Umbilical cord (tissue), 2 donors: ENCODE data around the gene ZFYVE16. TPM values are rescaled to one million over a fixed set of nuclear protein-coding genes. Genes with fewer than 3 reads are reported as not detected.
A peak's percentile ranks its signal among the peaks of the same experiment; 100 is the strongest.
"Not testable (repeated sequence)": the region's sequence is repeated elsewhere in the genome, so short reads cannot be mapped to it uniquely, and the experiment has no call there.

Experiments
- DNase-seq: peaks from one replicate; pipeline ENCODE4 v3.0.0-alpha.2; 2015; ENCODE audit warnings: low spot score
- total RNA-seq: library from RNA; depleted of rRNA; stranded (reverse); fragments of >200 nt; gene quantifications from one replicate; pipeline ENCODE4 v1.2.3, GENCODE V29; 2014; ENCODE audit warnings: low replicate concordance; ENCODE audit not compliant: insufficient read depth

ZFYVE16 gene
- total RNA-seq, 1 donor from 2014 or later: 51.0 TPM

GRCh38 chr5:80487444-80487828 is 79.6 kb downstream of the ZFYVE16 start:
- DNase-seq: no peak

DNA sequence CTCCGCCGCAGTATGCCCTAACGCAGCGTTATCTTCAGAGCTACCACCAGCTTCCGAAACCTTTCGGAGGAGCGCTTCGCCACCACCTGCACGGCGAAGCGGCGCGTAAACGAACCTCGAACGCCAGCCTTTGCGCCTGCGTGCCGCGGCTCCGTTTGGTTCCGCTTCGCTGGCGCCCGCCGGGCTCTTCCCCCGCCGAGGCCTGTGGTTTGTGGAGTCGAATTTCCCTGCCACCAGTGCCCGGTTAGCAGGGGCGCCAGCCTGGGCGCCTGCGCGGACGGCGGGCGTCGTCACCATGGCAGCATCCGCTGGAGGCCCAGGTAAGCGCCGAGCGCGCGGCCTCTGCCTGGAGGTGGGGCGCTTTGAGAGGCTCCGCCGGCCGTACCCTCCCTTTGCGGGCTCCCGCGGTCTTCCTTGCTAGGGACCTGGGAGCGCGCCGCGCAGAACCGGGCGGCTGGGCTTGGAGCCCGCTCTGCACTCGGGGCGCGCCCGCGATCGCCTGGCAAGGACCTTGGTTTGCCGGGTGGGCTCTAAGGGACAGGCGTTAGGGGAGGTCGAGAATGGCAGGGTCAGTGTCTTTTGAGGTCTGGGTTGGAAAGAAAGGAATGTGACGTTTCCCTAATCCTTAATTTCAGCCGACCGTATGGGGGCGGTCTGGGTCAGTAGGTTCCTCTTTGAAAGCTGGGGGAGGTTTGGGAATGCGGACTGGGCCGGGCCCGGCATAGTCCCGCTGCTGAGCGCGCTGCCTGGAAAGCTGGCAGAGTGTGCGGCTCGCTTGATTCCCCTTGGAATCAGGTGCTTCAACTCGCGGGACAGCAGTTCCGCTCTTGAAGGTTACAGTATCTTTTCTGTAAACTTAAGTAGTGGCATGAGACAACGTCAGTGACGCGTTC is 80.2 kb downstream of the ZFYVE16 start, which contains the start of gene FAM151B:
Gene FAM151B, plus strand, starts transcription at position 272 of the 893 bp plus-strand sequence. Its CDS starts 24 bp downstream, at position 296.
- peak; percentile 94 for DNase-seq

DNA sequence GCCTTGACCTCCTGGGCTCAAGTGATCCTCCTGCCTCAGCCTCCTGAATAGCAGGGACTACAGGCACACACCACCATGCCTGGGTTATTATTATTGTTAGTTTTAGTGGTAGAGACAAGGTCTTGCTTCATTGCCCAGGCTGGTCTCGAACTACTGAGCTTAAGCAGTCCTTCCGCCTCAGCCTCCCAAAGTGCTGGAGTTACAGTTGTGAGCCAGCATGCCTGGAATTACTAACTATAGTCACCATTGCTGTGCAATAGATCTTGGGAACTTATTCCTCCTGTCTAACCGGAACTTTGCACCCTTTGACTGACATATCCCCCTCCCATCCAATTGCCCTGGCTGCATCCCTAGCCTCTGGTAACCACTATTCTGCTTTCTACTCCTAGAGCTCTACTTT is 83.4 kb downstream of the ZFYVE16 start:
- DNase-seq: no peak

DNA sequence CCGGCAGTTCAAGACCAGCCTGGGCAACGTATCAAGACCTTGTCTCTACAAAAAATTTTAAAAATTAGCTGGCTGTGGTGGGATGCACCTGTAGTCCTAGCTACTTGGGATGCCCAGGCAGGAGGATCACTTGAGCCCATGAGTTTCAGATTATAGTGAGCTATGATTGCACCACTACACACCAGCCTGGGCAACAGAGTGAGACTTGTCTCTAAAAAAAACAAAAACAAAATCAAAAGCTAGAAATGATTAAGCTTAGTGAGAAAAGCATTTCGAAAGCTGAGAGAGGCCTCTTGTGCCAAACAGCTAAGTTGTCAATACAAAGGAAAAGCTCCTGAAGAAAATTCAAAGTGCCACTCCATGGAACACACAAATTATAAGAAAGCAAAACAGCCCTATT is 84.9 kb downstream of the ZFYVE16 start:
- no peak for DNase-seq

GRCh38 chr5:80493443-80493842 is 85.6 kb downstream of the ZFYVE16 start:
- not testable (repeated sequence) for DNase-seq

DNA sequence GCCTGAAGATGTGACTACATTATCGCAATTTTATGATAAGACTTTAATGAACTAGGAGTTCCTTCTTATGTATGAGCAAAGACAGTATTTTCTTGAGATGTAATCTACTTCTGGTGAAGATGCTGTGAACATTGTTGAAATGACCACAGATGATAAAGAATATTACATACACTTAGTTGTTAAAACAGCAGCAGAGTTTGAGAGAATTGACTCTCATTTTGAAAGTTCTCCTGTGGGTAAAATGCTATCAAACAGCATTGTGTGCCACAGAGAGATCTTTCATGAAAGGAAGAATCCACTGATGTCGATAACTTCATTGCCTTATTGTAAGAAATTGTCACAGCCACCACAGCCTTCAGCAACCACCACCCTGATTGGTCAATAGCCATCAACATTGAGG is 88.0 kb downstream of the ZFYVE16 start:
- no peak for DNase-seq

DNA sequence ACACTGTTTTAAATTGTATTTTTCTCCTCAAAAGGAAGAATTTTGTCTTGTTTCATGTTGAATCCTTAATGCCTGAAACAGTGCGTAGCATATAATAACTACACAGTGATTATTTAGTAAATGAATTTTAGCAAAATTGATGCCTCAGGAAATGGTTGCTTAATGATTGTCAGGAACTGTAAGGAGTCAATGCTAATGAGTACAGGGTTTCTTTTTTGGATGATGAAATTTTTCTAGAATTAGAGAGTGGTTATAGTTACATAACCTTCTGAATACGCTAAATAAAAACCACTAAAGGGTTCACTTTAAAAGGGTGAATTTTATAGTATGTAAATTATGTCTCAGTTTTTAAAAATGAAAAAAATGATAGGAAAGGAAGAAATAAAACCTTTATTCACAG is 94.9 kb downstream of the ZFYVE16 start:
- no peak for DNase-seq

- DNase-seq: no peak
These were observed 95.8 kb downstream of the ZFYVE16 start for GRCh38 chr5:80503641-80504040.

GRCh38 chr5:80504833-80505232 is 97.0 kb downstream of the ZFYVE16 start:
- DNase-seq: no peak

DNA sequence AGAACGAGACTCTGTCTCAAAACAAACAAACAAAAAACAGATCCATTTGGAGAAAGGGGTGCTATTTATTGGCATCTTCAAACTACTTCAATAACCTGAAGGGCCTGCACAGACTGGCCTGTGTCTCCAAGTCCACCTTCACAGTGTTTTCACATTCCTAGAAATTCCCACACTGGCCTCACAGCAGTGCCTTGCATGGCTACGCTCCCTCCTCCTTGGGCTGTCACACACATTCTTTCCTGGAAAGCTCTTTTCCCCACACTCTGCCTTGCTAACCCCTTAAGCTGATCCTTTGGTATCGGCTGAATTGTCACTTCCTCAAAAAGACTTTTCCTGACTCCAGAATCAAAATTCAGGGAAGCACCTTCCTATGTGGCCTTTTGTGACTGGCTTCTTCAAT is 99.8 kb downstream of the ZFYVE16 start:
- DNase-seq: no peak

DNA sequence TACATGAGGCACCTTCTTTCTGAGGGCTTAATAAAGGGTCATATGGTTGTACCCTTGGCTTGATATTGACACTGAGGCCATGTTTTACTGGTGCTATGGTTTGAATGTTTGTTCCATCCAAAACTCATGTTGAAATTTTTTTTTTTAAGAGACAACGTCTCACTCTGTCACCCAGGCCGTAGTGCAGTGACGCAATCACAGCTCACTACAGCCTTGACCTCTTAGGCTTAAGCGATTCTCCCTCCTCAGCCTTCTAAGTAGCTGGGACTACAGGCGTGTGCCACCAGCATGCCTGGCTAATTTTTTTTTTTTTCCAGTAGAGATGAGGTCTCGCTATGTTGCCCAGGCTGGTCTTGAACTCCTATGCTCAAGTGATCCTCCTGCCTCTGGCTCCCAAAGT is 101.0 kb downstream of the ZFYVE16 start:
- DNase-seq: no peak

GRCh38 chr5:80509362-80509761 is 101.5 kb downstream of the ZFYVE16 start:
- DNase-seq: peak; percentile 59

GRCh38 chr5:80516826-80517225 is 109.0 kb downstream of the ZFYVE16 start:
- DNase-seq: no peak

Other genes with a start within 250 kb of the ZFYVE16 start
- 17.1 TPM for gene SERINC5, start 152.0 kb upstream of the ZFYVE16 start, total RNA-seq
- gene SPZ1, start 88.1 kb upstream of the ZFYVE16 start, total RNA-seq: 3.9 TPM
- gene FAM151B, start 80.0 kb downstream of the ZFYVE16 start, total RNA-seq: 11.1 TPM
- gene ANKRD34B, start 162.2 kb downstream of the ZFYVE16 start, total RNA-seq: 4.1 TPM
- 19.7 TPM for gene MSH3, start 246.6 kb downstream of the ZFYVE16 start, total RNA-seq
- gene DHFR, start 246.9 kb downstream of the ZFYVE16 start, total RNA-seq: 11.6 TPM